MCF 10A (cell line): ENCODE measurements around the gene PITX3. TPM values are rescaled to one million over a fixed set of nuclear protein-coding genes. Genes with fewer than 3 reads are reported as not detected.

Experiments
- BruUV-seq: library from RNA; stranded (reverse); fragments of 400-500 nt; replicated peaks from 2 replicates; lab custom pipeline; 2021; lab: Mats Ljungman, UMichigan
- CTCF ChIA-PET: fragments of 300-600 bp; sonication (Branson Sonifier 250); formaldehyde crosslinking; extraction: SDS; loops from one replicate; lab custom pipeline; 2021; ENCODE audit warnings: antibody characterized with exemption, inconsistent platforms; lab: Yijun Ruan, JAX
- POLR2A ChIA-PET: fragments of 300-600, 350-650 bp; sonication (Branson Sonifier 250); formaldehyde crosslinking; extraction: SDS; loops from one replicate; lab custom pipeline; 2020; ENCODE audit warnings: antibody characterized with exemption, inconsistent platforms; lab: Yijun Ruan, JAX
- DNase-seq: peaks from one replicate; pipeline ENCODE4 v3.0.0-alpha.2; 2018; ENCODE audit not compliant: unreplicated experiment
- H3K27ac Mint-ChIP-seq: one replicate; pipeline ENCODE4 v1.8.0; 2022; ENCODE audit warnings: mild to moderate bottlenecking, low read depth, mixed read lengths; ENCODE audit not compliant: unreplicated experiment
- H3K27me3 Mint-ChIP-seq: one replicate; pipeline ENCODE4 v1.8.0; 2022; ENCODE audit warnings: mixed read lengths; ENCODE audit not compliant: insufficient read depth, unreplicated experiment
- H3K36me3 Mint-ChIP-seq: one replicate; pipeline ENCODE4 v1.8.0; 2022; ENCODE audit warnings: mild to moderate bottlenecking, moderate library complexity, mixed read lengths; ENCODE audit not compliant: insufficient read depth, unreplicated experiment
- H3K4me1 Mint-ChIP-seq: one replicate; pipeline ENCODE4 v1.8.0; 2022; ENCODE audit warnings: mixed read lengths; ENCODE audit not compliant: insufficient read depth, unreplicated experiment
- H3K4me3 Mint-ChIP-seq: one replicate; pipeline ENCODE4 v1.8.0; 2022; ENCODE audit warnings: mild to moderate bottlenecking, moderate library complexity, mixed read lengths; ENCODE audit not compliant: unreplicated experiment
- H3K9me3 Mint-ChIP-seq: one replicate; pipeline ENCODE4 v1.8.0; 2022; ENCODE audit warnings: mixed read lengths; ENCODE audit not compliant: unreplicated experiment
- intact Hi-C: fragments of 100-400 bp; cut with micrococcal nuclease; formaldehyde crosslinking; loops from 2 replicates; pipeline ENCODE4 v1.14.1; 2022
- total RNA-seq: library from RNA; stranded (reverse); gene quantifications from 2 replicates; pipeline ENCODE4 v1.2.3, GENCODE V29; 2022
- TF ChIP-seq, protein P1 (sequence below): fragments of 200-600 bp; IDR thresholded peaks from one replicate; pipeline ENCODE4 v1.8.0; 2022; ENCODE audit warnings: antibody characterized with exemption, mild to moderate bottlenecking; ENCODE audit not compliant: unreplicated experiment

Gene PITX3
- total RNA-seq, 1 experiment from 2014 or later = not detected

DNA sequence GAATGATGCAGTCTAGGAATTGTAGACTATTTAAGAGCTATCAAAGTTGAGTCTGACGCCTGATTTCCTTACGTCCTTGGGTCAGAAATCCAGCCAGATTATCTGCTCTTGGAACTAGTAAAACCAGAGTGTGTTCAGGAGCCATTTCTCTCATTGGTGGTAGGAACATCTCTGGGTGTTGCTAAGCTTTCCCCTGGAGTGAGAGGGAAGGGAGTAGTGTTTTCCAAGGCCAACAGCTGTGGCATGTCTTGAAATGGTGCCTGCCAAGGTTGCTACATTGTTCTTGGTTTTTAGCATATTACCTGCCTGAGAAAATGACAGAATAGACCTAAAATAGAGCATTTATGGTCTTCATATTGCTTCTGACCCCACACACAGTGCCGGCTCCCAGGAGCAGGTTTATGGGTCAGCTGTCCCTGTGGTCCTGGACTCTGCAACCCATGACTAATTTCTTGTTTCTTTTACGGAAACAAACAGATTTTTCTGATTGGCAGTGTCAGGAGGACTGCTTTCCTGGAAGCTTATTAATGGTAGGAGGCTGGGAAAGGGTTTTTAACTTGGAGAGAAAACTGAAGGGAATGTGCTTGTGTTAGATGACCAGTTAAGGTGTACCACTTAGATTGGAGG lies 21.5 kb upstream of the PITX3 start:
- Mint-ChIP-seq H3K4me3 (no peak overlapping the region), H3K9me3 (no peaks in the 10 kb centered on the region), H3K4me1 (peaks cover 4% of the 10 kb centered on the region), H3K36me3 (peaks cover 53% of the 10 kb centered on the region), H3K27me3 (no peaks in the 10 kb centered on the region), H3K27ac (no peak overlapping the region)
- ChIA-PET CTCF (interaction anchor here (1.0 kb wide), 1 partner anchor 88 kb away, joined by 5 read pairs; no protein-coding TSS in a partner anchor), POLR2A (interaction anchor here (0.7 to 2.1 kb wide), 5 partner anchors 14 to 491 kb away, joined by 3 to 5 read pairs (median 3); partner anchors contain the start of gene GBF1)
- BruUV-seq = no TSS peak
- intact Hi-C loops = no loop called here
- TF ChIP-seq, protein P1, sequence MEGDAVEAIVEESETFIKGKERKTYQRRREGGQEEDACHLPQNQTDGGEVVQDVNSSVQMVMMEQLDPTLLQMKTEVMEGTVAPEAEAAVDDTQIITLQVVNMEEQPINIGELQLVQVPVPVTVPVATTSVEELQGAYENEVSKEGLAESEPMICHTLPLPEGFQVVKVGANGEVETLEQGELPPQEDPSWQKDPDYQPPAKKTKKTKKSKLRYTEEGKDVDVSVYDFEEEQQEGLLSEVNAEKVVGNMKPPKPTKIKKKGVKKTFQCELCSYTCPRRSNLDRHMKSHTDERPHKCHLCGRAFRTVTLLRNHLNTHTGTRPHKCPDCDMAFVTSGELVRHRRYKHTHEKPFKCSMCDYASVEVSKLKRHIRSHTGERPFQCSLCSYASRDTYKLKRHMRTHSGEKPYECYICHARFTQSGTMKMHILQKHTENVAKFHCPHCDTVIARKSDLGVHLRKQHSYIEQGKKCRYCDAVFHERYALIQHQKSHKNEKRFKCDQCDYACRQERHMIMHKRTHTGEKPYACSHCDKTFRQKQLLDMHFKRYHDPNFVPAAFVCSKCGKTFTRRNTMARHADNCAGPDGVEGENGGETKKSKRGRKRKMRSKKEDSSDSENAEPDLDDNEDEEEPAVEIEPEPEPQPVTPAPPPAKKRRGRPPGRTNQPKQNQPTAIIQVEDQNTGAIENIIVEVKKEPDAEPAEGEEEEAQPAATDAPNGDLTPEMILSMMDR = no peak
- no peak for DNase-seq

DNA sequence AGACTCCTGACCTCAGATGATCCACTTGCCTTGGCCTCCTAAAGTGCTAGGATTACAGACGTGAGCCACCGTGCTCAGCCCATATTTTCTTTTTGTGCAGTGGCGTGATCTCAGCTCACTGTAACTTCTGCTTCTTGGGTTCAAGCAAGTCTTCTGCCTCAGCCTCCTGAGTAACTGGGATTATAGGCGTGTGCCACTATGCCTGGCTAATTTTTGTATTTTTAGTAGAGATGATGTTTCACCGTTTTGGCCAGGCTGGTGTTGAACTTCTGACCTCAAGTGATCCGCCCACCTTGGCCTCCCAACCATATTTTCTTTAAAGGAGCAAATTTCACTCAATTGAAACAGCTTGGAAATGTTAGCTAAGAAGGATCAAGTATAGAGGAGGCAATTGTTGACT lies 20.5 kb upstream of the PITX3 start:
- Mint-ChIP-seq H3K4me3 (no peak overlapping the region), H3K36me3 (peaks cover 53% of the 10 kb centered on the region), H3K9me3 (no peaks in the 10 kb centered on the region), H3K4me1 (no peaks in the 10 kb centered on the region), H3K27me3 (no peaks in the 10 kb centered on the region), H3K27ac (no peak overlapping the region)
- DNase-seq = no peak
- CTCF ChIA-PET = interaction anchor here (1.0 kb wide), 1 partner anchor 89 kb away, joined by 5 read pairs; no protein-coding TSS in a partner anchor
- TF ChIP-seq, protein P1 = no peak
- intact Hi-C loops = no loop called here
- BruUV-seq = no TSS peak
- POLR2A ChIA-PET = interaction anchor here (0.7 to 2.1 kb wide), 3 partner anchors 13 to 492 kb away, joined by 3 to 5 read pairs (median 3); no protein-coding TSS in a partner anchor

DNA sequence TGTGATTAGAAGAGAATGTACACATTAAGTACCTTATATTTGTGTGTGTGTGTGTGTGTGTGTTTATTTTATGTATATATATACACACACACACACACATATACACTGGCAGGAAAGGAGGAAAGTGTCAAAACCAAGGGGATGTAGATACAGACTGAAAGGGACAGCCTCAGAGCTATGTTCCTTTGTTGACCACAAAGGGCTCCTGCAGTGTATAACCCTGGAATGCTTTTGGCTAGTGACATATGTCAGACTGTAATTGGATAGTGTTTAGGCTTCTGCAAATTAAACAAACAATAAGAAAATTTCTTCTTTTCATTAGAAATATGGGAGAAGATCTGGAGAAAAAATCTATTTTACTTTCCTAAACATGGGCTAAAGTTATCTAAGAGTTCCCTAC lies 19.9 kb upstream of the PITX3 start:
- TF ChIP-seq, protein P1 = no peak
- Mint-ChIP-seq H3K9me3 (no peaks in the 10 kb centered on the region), H3K27me3 (no peaks in the 10 kb centered on the region), H3K36me3 (peaks cover 53% of the 10 kb centered on the region), H3K27ac (peak overlapping the region; percentile 5), H3K4me3 (no peak overlapping the region), H3K4me1 (no peaks in the 10 kb centered on the region)
- no peak for DNase-seq
- POLR2A ChIA-PET = interaction anchor here (2.1 kb wide), 1 partner anchor 17 kb away, joined by 5 read pairs; no protein-coding TSS in a partner anchor
- intact Hi-C loops = no loop called here
- CTCF ChIA-PET = interaction anchor here (0.6 kb wide), 1 partner anchor 89 kb away, joined by 3 read pairs; no protein-coding TSS in a partner anchor
- TSS peak; percentile 17 for BruUV-seq

DNA sequence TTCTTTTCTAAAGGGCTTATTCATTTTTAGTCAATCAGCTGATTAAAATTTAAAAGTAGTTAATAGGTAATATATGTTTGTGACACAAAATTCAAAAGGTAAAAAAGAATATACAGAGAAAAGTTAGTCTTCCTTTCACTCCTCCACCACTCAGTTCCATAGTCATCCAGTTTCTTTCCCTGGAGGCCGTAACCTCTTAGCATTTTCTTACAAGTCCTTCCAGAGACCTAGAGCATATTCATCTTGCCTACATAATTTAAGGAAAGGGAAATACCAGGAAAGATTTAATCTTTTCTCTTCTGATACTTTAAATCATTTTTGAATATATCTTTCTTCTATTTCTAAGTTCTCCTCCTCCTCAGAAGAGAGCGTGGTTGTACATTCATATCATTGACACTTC lies 14.1 kb upstream of the PITX3 start:
- H3K27ac Mint-ChIP-seq = no peak overlapping the region
- ChIA-PET POLR2A (interaction anchor here (0.8 to 2.3 kb wide), 2 partner anchors 9 to 10 kb away, joined by 4 to 7 read pairs; partner anchors contain the start of gene GBF1), CTCF (interaction anchor here (0.6 to 0.7 kb wide), 3 partner anchors 20 to 91 kb away, joined by 3 to 5 read pairs (median 4); no protein-coding TSS in a partner anchor)
- H3K9me3 Mint-ChIP-seq = no peaks in the 10 kb centered on the region
- TF ChIP-seq, protein P1 = no peak
- no peak for DNase-seq
- H3K27me3 Mint-ChIP-seq = no peaks in the 10 kb centered on the region
- H3K4me3 Mint-ChIP-seq = no peak overlapping the region
- no TSS peak for BruUV-seq
- H3K4me1 Mint-ChIP-seq = peaks cover 4% of the 10 kb centered on the region
- intact Hi-C loops = no loop called here
- peaks cover 25% of the 10 kb centered on the region for H3K36me3 Mint-ChIP-seq
